Esophagus muscularis mucosa (tissue), 4 donors: ENCODE measurements around the gene TP53AIP1.

Experiments used
- CTCF ChIP-seq, 3 experiments: fragments of 200-600 bp in 2 of 3; fragments of 450-650 bp in 1 of 3; sonication (generic) in 2 of 3; IDR thresholded peaks; one replicate each; pipeline ENCODE4 v1.5.1; 2017 to 2019; ENCODE audit warnings: antibody characterized with exemption in 3 of 3, mild to moderate bottlenecking in 2 of 3, moderate library complexity in 1 of 3
- EP300 ChIP-seq: sonication (generic); formaldehyde crosslinking; IDR thresholded peaks from one replicate; pipeline ENCODE4 v1.6.1; 2017; ENCODE audit warnings: antibody characterized with exemption
- POLR2AphosphoS5 ChIP-seq, 2 donors: sonication (generic); formaldehyde crosslinking; IDR thresholded peaks; one replicate each; pipeline ENCODE4 v1.6.1; 2017; ENCODE audit warnings: antibody characterized with exemption in 2 of 2

DNA sequence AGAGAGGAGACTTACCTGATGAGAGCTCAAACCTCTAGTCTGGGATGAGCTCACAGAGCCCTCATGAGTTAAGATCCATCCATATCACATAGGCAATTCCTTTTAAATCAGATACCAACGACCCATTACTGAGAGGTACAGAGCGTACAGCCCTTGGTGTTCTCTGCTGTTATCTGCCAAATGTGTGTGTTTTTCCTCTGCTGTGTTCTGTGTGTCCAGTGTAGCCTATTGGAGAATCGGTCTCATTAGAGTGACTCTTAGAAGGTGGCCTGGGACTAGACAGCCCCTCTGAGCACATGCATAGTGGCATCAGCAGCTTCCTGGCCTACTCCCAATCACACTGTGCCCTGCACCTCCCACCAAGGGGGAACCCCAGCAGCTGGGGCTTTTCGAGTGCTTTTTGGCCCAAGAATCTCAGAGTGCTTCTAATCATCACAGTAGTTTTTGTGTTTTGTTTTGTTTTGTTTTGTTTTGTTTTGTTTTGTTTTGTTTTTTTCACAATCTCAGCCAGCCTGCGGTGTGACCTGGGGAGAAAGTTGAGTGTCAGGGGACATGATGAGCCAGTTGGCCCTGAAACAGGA, 25.4 kb downstream of the TP53AIP1 start:
- TF ChIP-seq CTCF (IDR thresholded peaks at IDR 0.05) (no peak), EP300 (no peak), POLR2AphosphoS5 (IDR thresholded peaks at IDR 0.05) (no peak)
